ENCODE data around the gene ERFE. TPM values are rescaled to one million over a fixed set of nuclear protein-coding genes. Genes with fewer than 3 reads are reported as not detected.
A peak's percentile ranks its signal among the peaks of the same experiment; 100 is the strongest.

Gene ERFE
- total RNA-seq, 1 donor from 2014 or later = 0.41 TPM

DNA sequence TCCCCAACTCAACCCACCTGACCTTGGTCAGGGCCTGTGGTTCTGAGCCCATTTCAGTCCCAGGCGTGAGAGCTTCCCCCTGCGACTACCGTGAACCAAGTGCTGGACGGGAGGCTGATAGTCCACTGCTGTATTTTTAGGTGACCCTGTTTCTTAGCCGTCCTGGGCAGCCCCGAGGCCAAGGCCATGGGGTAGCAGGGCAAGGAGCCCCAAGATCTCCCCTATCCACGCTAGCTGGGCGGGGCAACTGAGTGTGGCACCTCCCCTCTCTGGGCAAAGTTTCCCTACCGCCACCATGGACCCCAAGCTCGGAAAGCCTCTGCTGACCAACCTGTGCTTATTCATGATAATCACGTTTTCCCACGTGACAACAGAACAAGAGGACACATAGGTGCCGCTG, 20.9 kb upstream of the ERFE start:
- peaks cover 13% of the 10 kb centered on the region for H3K27me3 Mint-ChIP-seq (ENCODE audit: unreplicated experiment)
- DNase-seq (ENCODE audit: low spot score) = no peak
- H3K27ac Mint-ChIP-seq (ENCODE audit: unreplicated experiment) = no peak overlapping the region
- H3K4me3 Mint-ChIP-seq (ENCODE audit: unreplicated experiment) = no peak overlapping the region
- H3K36me3 Mint-ChIP-seq (ENCODE audit: low read depth, unreplicated experiment) = peaks cover 3% of the 10 kb centered on the region
- peaks cover 3% of the 10 kb centered on the region for H3K4me1 Mint-ChIP-seq (ENCODE audit: unreplicated experiment)
- no peaks in the 10 kb centered on the region for H3K9me3 Mint-ChIP-seq (ENCODE audit: unreplicated experiment)
- TF ChIP-seq, protein P1, sequence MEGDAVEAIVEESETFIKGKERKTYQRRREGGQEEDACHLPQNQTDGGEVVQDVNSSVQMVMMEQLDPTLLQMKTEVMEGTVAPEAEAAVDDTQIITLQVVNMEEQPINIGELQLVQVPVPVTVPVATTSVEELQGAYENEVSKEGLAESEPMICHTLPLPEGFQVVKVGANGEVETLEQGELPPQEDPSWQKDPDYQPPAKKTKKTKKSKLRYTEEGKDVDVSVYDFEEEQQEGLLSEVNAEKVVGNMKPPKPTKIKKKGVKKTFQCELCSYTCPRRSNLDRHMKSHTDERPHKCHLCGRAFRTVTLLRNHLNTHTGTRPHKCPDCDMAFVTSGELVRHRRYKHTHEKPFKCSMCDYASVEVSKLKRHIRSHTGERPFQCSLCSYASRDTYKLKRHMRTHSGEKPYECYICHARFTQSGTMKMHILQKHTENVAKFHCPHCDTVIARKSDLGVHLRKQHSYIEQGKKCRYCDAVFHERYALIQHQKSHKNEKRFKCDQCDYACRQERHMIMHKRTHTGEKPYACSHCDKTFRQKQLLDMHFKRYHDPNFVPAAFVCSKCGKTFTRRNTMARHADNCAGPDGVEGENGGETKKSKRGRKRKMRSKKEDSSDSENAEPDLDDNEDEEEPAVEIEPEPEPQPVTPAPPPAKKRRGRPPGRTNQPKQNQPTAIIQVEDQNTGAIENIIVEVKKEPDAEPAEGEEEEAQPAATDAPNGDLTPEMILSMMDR (IDR thresholded peaks at IDR 0.05; ENCODE audit: unreplicated experiment) = no peak

DNA sequence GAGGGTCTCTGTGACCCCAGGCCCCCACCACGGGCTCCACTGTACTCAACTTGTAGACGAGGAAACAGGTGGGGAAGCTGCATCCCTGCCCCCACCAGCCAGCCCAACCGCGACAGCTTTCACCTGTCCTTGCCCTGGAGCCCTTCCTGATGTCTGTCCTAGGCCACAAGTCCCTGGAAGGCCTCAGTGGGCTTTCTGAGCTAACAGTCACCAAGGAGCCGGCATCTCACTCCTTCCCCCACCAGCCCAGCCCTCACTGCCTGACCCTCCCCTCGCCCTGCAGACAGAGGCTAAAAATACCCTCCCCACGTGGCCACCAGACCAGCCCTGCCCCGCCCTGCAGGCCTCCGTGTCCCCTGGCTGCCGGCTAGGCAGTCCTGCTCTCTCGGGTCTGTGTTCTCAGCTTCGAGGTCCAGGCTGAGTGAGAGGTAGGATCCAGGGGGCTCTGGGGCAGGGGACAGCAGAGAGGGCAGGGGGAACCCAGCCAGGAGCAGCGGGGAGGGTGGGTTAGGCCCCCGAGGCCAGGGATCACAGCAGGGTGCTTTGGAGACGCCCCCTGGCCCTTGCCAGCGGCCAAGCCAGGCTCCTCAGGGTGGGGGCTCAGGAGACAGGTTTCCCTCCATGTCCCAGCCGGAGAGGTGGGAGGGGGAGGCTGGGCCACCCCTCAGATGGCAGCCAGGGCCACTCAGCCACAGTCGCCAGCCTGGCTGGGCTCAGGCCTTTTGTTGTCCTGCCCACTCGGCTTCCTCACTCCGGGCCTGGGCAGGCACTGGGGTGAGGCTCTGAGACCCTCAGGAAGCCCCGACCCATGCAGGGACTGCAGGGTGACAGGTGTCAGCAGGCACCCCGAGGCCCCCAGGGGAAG, 20.2 kb upstream of the ERFE start, which contains the start of gene KLHL30:
Gene KLHL30 (plus strand): TSS at position 338 of the 865 bp plus-strand sequence. CDS start 2,087 bp downstream, outside the sequence.
- Mint-ChIP-seq H3K36me3 (ENCODE audit: low read depth, unreplicated experiment) (peaks cover 3% of the 10 kb centered on the region), H3K27ac (ENCODE audit: unreplicated experiment) (no peak within 1 kb of the TSS)

DNA sequence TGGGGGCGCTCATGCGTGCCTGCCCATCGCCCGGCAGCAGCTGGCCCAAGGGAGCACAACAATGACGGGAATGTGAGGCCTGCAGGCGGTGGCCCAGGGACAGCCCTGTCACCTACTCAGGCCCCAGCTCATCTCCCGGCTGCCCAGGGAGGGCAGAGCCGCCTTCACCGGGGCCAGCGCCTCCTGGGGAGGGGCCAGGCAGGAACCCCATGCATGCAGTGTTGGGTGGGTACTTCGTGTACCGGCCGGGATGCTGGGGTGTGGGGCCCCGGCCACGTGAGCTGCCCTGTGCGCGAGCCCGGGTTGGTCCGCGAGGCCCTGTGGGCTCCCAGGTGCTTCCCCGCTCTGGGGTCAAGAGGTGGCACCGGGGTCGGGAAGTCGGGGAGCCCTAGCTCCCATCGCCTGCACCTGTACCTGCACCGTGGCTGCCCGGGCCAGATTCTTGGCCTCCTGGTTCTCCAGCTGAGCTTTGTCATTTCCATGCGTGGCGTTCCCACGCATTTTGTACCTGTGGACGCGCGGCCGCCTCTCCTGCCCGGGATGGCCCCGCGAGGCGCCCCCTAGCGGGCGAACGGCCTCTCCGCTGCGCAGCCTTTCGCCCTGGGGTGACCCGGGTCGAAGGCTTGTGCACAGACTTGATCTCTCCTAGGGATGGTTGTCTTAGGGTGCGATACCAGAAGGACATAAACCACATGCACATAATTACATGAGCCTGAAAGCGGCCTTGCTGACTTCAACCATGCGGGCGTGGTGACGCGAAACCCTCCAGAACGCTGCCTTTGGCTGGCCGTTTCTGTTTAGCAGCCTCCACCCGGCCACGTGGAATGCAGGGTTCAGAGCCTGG, 19.4 kb upstream of the ERFE start:
- peaks cover 8% of the 10 kb centered on the region for H3K36me3 Mint-ChIP-seq (ENCODE audit: low read depth, unreplicated experiment)
- no peak overlapping the region for H3K27ac Mint-ChIP-seq (ENCODE audit: unreplicated experiment)
- peaks cover 3% of the 10 kb centered on the region for H3K4me1 Mint-ChIP-seq (ENCODE audit: unreplicated experiment)
- H3K27me3 Mint-ChIP-seq (ENCODE audit: unreplicated experiment) = peaks cover 10% of the 10 kb centered on the region
- DNase-seq (ENCODE audit: low spot score) = peak; percentile 58
- no peak overlapping the region for H3K4me3 Mint-ChIP-seq (ENCODE audit: unreplicated experiment)
- TF ChIP-seq, protein P1 (IDR thresholded peaks at IDR 0.05; ENCODE audit: unreplicated experiment) = peak; percentile 87
- no peaks in the 10 kb centered on the region for H3K9me3 Mint-ChIP-seq (ENCODE audit: unreplicated experiment)

More for the DNA sequence above, 20.2 kb upstream of the ERFE start, which contains the start of gene KLHL30:
- no peak within 1 kb of the TSS for H3K4me3 Mint-ChIP-seq (ENCODE audit: unreplicated experiment)
- H3K27me3 Mint-ChIP-seq (ENCODE audit: unreplicated experiment) = peaks cover 10% of the 10 kb centered on the region
- TF ChIP-seq, protein P1 (IDR thresholded peaks at IDR 0.05; ENCODE audit: unreplicated experiment) = no peak
- no peaks in the 10 kb centered on the region for H3K9me3 Mint-ChIP-seq (ENCODE audit: unreplicated experiment)
- peaks cover 3% of the 10 kb centered on the region for H3K4me1 Mint-ChIP-seq (ENCODE audit: unreplicated experiment)
- no peak for DNase-seq (ENCODE audit: low spot score)

DNA sequence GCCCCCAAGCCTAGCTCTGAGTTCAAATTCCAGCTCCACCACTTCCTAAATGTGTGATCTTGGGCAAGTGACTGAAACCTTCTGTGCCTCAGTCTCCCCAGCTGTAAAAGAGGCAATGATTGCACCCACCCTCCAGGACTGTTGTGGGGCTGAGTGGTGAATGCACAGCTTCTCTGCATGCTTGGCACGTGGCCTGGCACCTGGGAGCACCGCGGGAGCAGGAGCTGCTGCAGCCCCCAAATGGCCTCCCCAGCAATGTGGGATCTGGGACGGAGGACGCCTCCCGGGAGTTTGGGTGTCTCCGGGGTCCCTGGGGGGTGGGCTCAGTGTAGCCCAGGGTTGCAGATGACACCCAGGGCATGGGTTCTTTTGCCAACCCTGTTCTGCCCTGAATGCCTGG, 18.7 kb upstream of the ERFE start:
- no peak for DNase-seq (ENCODE audit: low spot score)
- TF ChIP-seq, protein P1 (IDR thresholded peaks at IDR 0.05; ENCODE audit: unreplicated experiment) = no peak
- H3K4me1 Mint-ChIP-seq (ENCODE audit: unreplicated experiment) = peaks cover 3% of the 10 kb centered on the region
- peaks cover 10% of the 10 kb centered on the region for H3K27me3 Mint-ChIP-seq (ENCODE audit: unreplicated experiment)
- no peaks in the 10 kb centered on the region for H3K9me3 Mint-ChIP-seq (ENCODE audit: unreplicated experiment)
- H3K36me3 Mint-ChIP-seq (ENCODE audit: low read depth, unreplicated experiment) = peaks cover 8% of the 10 kb centered on the region
- H3K4me3 Mint-ChIP-seq (ENCODE audit: unreplicated experiment) = no peak overlapping the region
- H3K27ac Mint-ChIP-seq (ENCODE audit: unreplicated experiment) = no peak overlapping the region
